A673 (cell line): ENCODE data around the gene C5orf15. TPM values are rescaled to one million over a fixed set of nuclear protein-coding genes. Genes with fewer than 3 reads are reported as not detected.

Experiments
- BruUV-seq: library from RNA; stranded (reverse); fragments of 400-500 nt; replicated peaks from 2 replicates; lab custom pipeline; 2021; lab: Mats Ljungman, UMichigan
- CTCF ChIA-PET: fragments of 300-600 bp; sonication (Branson Sonifier 250); formaldehyde crosslinking; loops from one replicate; lab custom pipeline; 2022; ENCODE audit warnings: antibody characterized with exemption; lab: Charles Lee
- POLR2A ChIA-PET: fragments of 300-600 bp; sonication (Branson Sonifier 250); formaldehyde crosslinking; loops from one replicate; lab custom pipeline; 2022; ENCODE audit warnings: antibody characterized with exemption; ENCODE audit not compliant: low non-redundant PET; lab: Charles Lee
- DNase-seq: peaks from one replicate; pipeline ENCODE4 v3.0.0-alpha.2; 2015; ENCODE audit warnings: low spot score
- H3K27ac ChIP-seq: fragments of 200-600 bp; sonication (generic); 2 replicates; pipeline ENCODE4 v1.5.1; 2016; ENCODE audit warnings: mixed run types, low read depth, mild to moderate bottlenecking, mixed read lengths, antibody characterized with exemption, low read length; ENCODE audit not compliant: poor library complexity, severe bottlenecking
- H3K27me3 ChIP-seq: fragments of 200-600 bp; sonication (generic); replicated peaks from 2 replicates; pipeline ENCODE4 v1.6.1; 2017; ENCODE audit warnings: mixed run types, low read depth, mild to moderate bottlenecking, mixed read lengths, antibody characterized with exemption, low read length; ENCODE audit not compliant: insufficient read depth, poor library complexity
- H3K36me3 ChIP-seq: fragments of 200-600 bp; sonication (generic); 2 replicates; pipeline ENCODE4 v1.6.1; 2016; ENCODE audit warnings: mixed run types, mild to moderate bottlenecking, mixed read lengths, antibody characterized with exemption, low read length; ENCODE audit not compliant: insufficient read depth, poor library complexity, severe bottlenecking
- H3K4me1 ChIP-seq: fragments of 200-600 bp; sonication (generic); 2 replicates; pipeline ENCODE4 v1.6.1; 2017; ENCODE audit warnings: mixed run types, mild to moderate bottlenecking, mixed read lengths, antibody characterized with exemption, low read length; ENCODE audit not compliant: insufficient read depth, poor library complexity, severe bottlenecking
- H3K4me3 ChIP-seq: fragments of 200-600 bp; sonication (generic); 2 replicates; pipeline ENCODE4 v1.5.1; 2016; ENCODE audit warnings: low read depth, mixed run types, mild to moderate bottlenecking, mixed read lengths, low read length; ENCODE audit not compliant: poor library complexity, severe bottlenecking
- H3K9me3 ChIP-seq: fragments of 200-600 bp; sonication (generic); 2 replicates; pipeline ENCODE4 v1.6.1; 2016; ENCODE audit warnings: mixed run types, low read depth, mild to moderate bottlenecking, mixed read lengths, antibody characterized with exemption, low read length; ENCODE audit not compliant: poor library complexity, severe bottlenecking
- CTCF ChIP-seq: fragments of 300-800, 200-600 bp; sonication (generic); conservative IDR thresholded peaks from 2 replicates; pipeline ENCODE4 v1.5.1; 2017; ENCODE audit warnings: low read depth, mild to moderate bottlenecking, antibody characterized with exemption, low read length, moderate library complexity, mixed read lengths
- EZH2 ChIP-seq: fragments of 200-600 bp; sonication (generic); IDR thresholded peaks from 2 replicates; pipeline ENCODE4 v1.6.1; 2017; ENCODE audit warnings: borderline replicate concordance, low read depth, mild to moderate bottlenecking, mixed read lengths, antibody characterized with exemption, low read length; ENCODE audit not compliant: poor library complexity, severe bottlenecking
- intact Hi-C: fragments of 100-400 bp; cut with micrococcal nuclease; formaldehyde crosslinking; loops from one replicate; pipeline ENCODE4 v1.10.0; 2022; ENCODE audit not compliant: unreplicated experiment
- total RNA-seq: library from RNA; stranded (reverse); gene quantifications from 2 replicates; pipeline ENCODE4 v1.2.3, GENCODE V29; 2021

C5orf15 gene
- total RNA-seq, 1 experiment from 2014 or later = 40.8 TPM

- DNase-seq = no peak
- intact Hi-C loops = no loop called here
- BruUV-seq = no TSS peak
- Histone ChIP-seq H3K27me3 (no peaks in the 10 kb centered on the region), H3K4me1 (peaks cover 16% of the 10 kb centered on the region), H3K4me3 (no peak overlapping the region), H3K36me3 (peaks cover 29% of the 10 kb centered on the region), H3K27ac (peak overlapping the region; percentile 13), H3K9me3 (no peaks in the 10 kb centered on the region)
- TF ChIP-seq EZH2 (no peak), CTCF (no peak)
- POLR2A ChIA-PET = no interaction called here
- CTCF ChIA-PET = no interaction called here
Observed at GRCh38 chr5:133962801-133963476, 5.5 kb downstream of the C5orf15 start.

- no TSS peak for BruUV-seq
- POLR2A ChIA-PET = interaction anchor here (0.5 kb wide), 1 partner anchor 458 kb away, joined by 6 read pairs; no protein-coding TSS in a partner anchor
- no peaks in the 10 kb centered on the region for H3K9me3 ChIP-seq
- intact Hi-C loops = no loop called here
- CTCF ChIA-PET = interaction anchor here (0.6 kb wide), 1 partner anchor 17 kb away, joined by 3 read pairs; no protein-coding TSS in a partner anchor
- no peak overlapping the region for H3K27ac ChIP-seq
- peaks cover 12% of the 10 kb centered on the region for H3K4me1 ChIP-seq
- TF ChIP-seq EZH2 = no peak
- TF ChIP-seq CTCF = no peak
- no peak overlapping the region for H3K4me3 ChIP-seq
- H3K36me3 ChIP-seq = peaks cover 37% of the 10 kb centered on the region
- H3K27me3 ChIP-seq = no peaks in the 10 kb centered on the region
- no peak for DNase-seq
Observed at GRCh38 chr5:133962131-133962530, 6.3 kb downstream of the C5orf15 start.

GRCh38 chr5:133959643-133960042 is 8.8 kb downstream of the C5orf15 start:
- BruUV-seq = no TSS peak
- no peak for TF ChIP-seq EZH2
- no peak for DNase-seq

More at GRCh38 chr5:133959643-133960042, 8.8 kb downstream of the C5orf15 start:
- CTCF ChIA-PET = no interaction called here
- intact Hi-C loops = no loop called here
- H3K27me3 ChIP-seq = no peaks in the 10 kb centered on the region
- H3K4me1 ChIP-seq = peaks cover 7% of the 10 kb centered on the region
- H3K4me3 ChIP-seq = no peak overlapping the region
- POLR2A ChIA-PET = interaction anchor here (0.6 kb wide), 1 partner anchor 1454 kb away, joined by 18 read pairs; no protein-coding TSS in a partner anchor
- H3K36me3 ChIP-seq = peaks cover 60% of the 10 kb centered on the region
- H3K9me3 ChIP-seq = no peaks in the 10 kb centered on the region
- no peak overlapping the region for H3K27ac ChIP-seq
